K562 (cell line): Measurements from ENCODE around the gene CMSS1.

Experiments used
- CREM ChIP-seq: IDR thresholded peaks from 2 replicates; pipeline ENCODE4 v1.6.1; 2014; ENCODE audit warnings: antibody characterized with exemption, low read depth
- EP300 ChIP-seq: IDR thresholded peaks from 2 replicates; pipeline ENCODE4 v1.6.1; 2012; ENCODE audit warnings: low read length, improper control_type of control experiment
- EZH2 ChIP-seq: IDR thresholded peaks from 2 replicates; pipeline ENCODE4 v1.6.1; 2012; ENCODE audit warnings: low read depth, mild to moderate bottlenecking, inconsistent platforms, low read length, borderline replicate concordance
- FOXA3 ChIP-seq, 2 experiments: fragments of 450-650 bp in 1 of 2; sonication (generic) in 1 of 2; formaldehyde crosslinking; IDR thresholded peaks in 1 of 2; conservative IDR thresholded peaks in 1 of 2; 2 replicates each; pipeline versions ENCODE4 v1.4.0 to v1.8.0; 2020 to 2022; ENCODE audit warnings: mild to moderate bottlenecking in 2 of 2, missing genetic modification reagents in 1 of 2
- NRF1 ChIP-seq, 2 experiments: fragments of 450-650 bp; IDR thresholded peaks in 1 of 2; conservative IDR thresholded peaks in 1 of 2; 2 replicates each; pipeline ENCODE4 v1.6.1; 2014; ENCODE audit warnings: mild to moderate bottlenecking in 2 of 2
- RAD51 ChIP-seq: fragments of 450-650 bp; IDR thresholded peaks from 2 replicates; pipeline ENCODE4 v1.7.1; 2016; ENCODE audit warnings: low read depth, mild to moderate bottlenecking, borderline replicate concordance
- SIN3B ChIP-seq: fragments of 450-650 bp; IDR thresholded peaks from 2 replicates; pipeline ENCODE4 v1.6.1; 2017; ENCODE audit warnings: low read depth, mild to moderate bottlenecking, moderate library complexity
- SP2 ChIP-seq: IDR thresholded peaks from 2 replicates; pipeline ENCODE4 v1.6.1; 2011; ENCODE audit warnings: mild to moderate bottlenecking, low read depth, low read length, moderate library complexity; ENCODE audit not compliant: poor library complexity, severe bottlenecking; ENCODE audit errors: extremely low read depth
- ZBTB49 ChIP-seq: sonication (generic); formaldehyde crosslinking; IDR thresholded peaks from 2 replicates; pipeline ENCODE4 v1.8.0; 2022; ENCODE audit warnings: missing genetic modification reagents, mild to moderate bottlenecking, borderline replicate concordance

GRCh38 chr3:99829844-99830243 lies 12.2 kb downstream of the CMSS1 start:
- TF ChIP-seq RAD51 (no peak), CREM (no peak), SP2 (no peak), EP300 (no peak), ZBTB49 (CRISPR knock-in tag) (no peak), NRF1 (conservative IDR thresholded peaks at IDR 0.05 in 1 of 2, IDR thresholded peaks at IDR 0.05 in 1 of 2) (no peak), FOXA3 (CRISPR knock-in tag; conservative IDR thresholded peaks at IDR 0.05 in 1 of 2, IDR thresholded peaks at IDR 0.05 in 1 of 2) (no peak), SIN3B (no peak), EZH2 (no peak)
